Amygdala (tissue), 56 donors: ENCODE results near the gene NXPE4.
"Not testable (repeated sequence)": the region's sequence is repeated elsewhere in the genome, so short reads cannot be mapped to it uniquely, and the experiment has no call there.

Experiments used
- DNase-seq, 56 donors: peaks; one replicate each; lab custom pipeline; 2025; lab: John Stamatoyannopoulos, UW

Gene NXPE4

GRCh38 chr11:114610984-114611944 lies 15.7 kb upstream of the NXPE4 start:
- DNase-seq, result no peak

- no peak for DNase-seq
These were observed 15.0 kb upstream of the NXPE4 start for GRCh38 chr11:114610550-114610949.

DNA sequence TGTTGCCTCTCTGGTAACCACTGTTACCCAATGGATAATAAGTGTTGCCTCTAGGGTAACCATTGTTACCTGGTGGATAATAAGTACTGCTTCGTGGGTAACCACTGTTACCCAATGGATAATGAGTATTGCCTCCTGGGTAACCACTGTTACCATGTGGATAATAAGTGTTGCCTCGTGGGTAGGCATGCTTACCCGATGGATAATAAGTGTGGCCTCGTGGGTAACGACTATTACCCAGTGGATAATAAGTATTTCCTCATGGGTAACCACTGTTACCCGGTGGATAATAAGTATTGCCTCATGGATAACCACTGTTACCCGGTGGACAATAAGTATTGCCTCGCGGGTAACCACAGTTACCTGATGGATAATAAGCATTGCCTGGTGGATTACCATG lies 13.8 kb upstream of the NXPE4 start:
- DNase-seq, result no peak

GRCh38 chr11:114608605-114609004 lies 13.0 kb upstream of the NXPE4 start:
- DNase-seq, result not testable (repeated sequence)

- no peak for DNase-seq
These were observed 12.3 kb upstream of the NXPE4 start for GRCh38 chr11:114607753-114608459.

- DNase-seq, result not testable (repeated sequence)
These were observed 11.2 kb upstream of the NXPE4 start for GRCh38 chr11:114606802-114607075.

DNA sequence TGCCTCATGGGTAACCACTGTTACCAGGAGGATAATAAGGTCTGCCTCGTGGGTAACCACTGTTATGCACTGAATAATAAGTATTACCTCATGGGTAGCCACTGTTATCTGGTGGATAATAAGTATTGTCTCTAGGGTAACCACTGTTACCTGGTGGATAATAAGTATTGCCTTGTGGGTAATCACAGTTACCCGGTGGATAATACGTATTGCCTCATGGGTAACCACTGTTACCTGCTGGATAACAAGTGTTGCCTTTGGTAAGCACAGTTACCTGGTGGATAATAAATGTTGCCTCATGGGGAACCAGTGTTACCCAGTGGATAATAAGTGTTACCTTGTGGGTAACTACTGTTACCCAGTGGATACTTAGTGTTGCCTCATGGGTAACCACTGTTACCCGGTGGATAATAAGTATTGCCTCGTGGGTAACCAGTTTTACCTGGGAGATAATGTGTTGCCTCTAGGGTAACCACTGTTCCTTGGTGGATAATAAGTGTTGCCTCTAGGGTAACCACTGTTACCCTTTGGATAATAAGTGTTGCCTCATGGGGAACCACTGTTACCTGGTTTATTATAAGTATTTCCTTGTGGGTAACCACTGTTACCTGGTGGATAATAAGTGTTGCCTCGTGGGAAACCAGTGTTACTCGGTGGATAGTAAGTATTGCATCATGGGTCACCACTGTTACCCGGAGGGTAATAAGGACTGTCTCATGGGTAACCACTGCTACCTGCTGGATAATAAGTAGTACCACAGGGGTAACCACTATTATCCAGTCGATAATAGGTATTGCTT lies 10.6 kb upstream of the NXPE4 start:
- no peak for DNase-seq

DNA sequence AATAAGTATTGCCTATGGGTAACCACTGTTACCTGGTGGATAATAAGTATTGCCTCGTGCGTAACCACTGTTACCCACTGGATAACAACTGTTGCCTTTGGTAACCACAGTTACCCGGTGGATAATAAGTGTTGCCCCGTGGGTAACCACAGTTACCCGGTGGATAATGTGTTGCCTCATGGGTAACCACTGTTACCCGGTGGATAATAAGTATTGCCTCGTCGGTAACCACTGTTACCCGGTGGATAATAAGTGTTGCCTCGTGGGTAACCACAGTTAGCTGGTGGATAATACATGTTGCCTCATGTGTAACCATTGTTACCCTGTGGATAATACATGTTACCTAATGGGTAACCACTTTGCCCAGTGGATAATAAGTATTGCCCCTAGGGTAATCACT lies 9.8 kb upstream of the NXPE4 start:
- no peak for DNase-seq

DNA sequence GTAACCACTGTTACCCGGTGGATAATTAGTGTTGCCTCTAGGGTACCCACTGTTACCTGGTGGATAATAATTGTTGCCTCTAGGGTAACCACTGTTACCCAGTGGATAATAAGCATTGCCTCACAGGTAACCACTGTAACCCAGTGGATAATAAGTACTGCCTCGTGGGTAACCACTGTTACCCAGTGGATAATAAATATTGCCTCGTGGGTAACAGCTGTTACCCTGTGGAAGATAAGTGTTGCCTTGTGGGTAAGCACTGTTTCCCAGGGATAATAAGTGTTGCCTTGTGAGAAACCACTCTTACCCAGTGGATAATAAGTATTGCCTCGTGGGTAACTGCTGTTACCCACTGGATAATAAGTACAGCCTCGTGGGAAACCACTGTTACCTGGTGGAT lies 9.3 kb upstream of the NXPE4 start:
- DNase-seq, result no peak

GRCh38 chr11:114604179-114604813 lies 8.7 kb upstream of the NXPE4 start:
- DNase-seq, result no peak

- DNase-seq, result not testable (repeated sequence)
These were observed 7.6 kb upstream of the NXPE4 start for GRCh38 chr11:114603151-114603550.

DNA sequence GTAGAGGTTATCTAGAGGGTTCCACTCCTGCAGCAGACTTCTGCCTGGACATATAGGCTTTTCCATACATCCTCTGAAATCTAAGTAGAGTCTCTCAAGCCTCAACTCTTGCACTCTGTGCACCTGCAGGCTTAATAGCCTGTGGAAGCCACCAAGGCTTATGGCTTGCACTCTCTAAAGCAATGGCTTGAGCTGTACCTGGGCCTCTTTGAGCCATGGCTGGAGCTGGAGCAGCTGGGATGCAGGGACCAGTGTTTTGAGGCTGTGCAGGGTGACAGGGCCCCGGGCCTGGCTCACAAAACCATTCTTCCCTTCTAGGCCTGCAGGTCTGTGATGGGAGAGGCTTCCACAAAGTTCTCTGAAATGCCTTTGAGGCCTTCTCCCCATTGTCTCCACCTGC lies 2.9 kb upstream of the NXPE4 start:
- DNase-seq, result no peak

GRCh38 chr11:114596175-114596919 lies 761 bp upstream of the NXPE4 start:
- no peak for DNase-seq

GRCh38 chr11:114594703-114595102 lies 883 bp downstream of the NXPE4 start:
- no peak for DNase-seq

DNA sequence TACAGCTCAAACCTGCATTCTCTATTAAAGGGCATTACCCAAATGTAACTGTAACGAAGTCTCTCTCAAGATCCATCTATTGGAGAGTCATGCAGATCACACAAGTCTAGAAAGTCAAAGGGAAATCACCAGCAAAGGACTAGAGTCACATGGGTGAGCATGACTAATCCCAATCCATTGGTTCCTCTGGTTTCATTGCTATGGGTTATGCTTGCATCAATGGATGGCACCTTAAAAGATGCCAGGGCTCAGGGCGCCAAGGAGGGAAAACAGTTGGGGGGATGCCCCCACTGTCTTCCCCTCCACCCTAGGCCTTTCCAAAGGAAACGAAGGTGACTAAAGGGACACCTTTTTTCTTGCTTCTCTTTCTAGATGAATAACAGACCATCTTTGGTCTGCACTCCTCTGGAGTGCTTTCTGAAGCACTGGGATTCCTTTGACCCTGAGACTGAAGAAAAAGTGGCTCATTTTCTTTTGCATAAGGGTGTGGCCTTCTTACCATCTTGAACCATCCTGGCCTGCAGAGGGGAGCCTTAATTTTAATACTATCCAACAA lies 8.1 kb downstream of the NXPE4 start:
- no peak for DNase-seq

DNA sequence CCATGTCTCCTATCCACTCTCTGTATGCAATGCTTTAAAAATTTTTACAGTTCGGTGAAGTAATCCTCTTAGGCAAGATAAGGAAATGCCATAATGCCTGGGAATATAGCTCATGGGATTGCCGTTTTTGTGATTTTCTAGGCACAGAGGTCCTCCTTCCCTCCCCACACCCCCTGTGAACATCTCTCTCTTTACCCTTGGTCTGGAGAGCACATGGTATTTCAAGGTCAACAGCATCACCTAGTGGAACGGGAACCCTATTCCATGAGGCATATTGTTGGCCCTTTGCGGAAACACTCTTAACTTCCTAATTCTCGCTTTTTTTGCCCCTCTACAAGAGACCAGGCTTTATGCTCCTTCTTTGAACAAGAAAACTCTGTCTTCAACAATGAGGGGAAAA lies 8.8 kb downstream of the NXPE4 start:
- no peak for DNase-seq

DNA sequence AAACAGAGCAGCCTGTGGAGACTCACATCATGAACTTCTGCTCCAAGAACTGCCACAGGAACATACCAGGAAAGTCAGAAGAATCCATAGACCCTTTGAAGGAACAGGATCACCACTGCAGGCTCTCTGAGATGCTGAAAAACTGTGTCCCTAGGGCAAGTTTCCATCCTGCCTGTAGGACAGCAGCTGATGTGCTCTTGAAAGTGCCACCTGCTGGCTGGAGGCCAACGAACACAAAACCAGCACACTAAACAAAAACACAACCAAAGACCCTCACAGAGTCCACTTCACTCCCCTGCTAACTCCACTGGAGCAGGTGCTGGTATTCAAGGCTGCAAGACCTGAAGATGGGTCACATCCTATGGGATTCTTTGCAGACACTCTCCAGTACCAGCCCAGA lies 23.9 kb downstream of the NXPE4 start:
- DNase-seq, result no peak

GRCh38 chr11:114569801-114570200 lies 25.8 kb downstream of the NXPE4 start:
- no peak for DNase-seq

DNA sequence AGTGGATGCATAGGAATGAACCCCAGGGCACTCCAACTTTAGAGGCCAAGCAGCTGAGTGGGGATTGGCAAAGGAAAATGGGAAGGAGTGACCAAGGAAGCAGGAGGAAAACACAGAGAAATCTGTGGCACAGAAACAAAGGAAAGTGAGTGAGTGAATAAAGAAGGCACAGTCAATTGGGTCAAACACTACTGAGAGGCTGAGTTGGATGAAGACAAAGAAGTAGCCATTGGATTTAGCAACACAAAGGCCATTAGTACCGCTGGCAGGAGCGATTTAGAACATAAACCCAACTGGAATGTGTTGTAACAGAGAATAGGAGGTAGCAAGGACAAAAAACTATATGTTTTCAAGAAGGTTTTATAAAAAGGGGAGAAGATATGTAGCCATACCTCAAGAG lies 29.3 kb downstream of the NXPE4 start:
- no peak for DNase-seq

- no peak for DNase-seq
These were observed 30.8 kb downstream of the NXPE4 start for GRCh38 chr11:114564831-114565230.
